HG03108 (cell line): ENCODE data around the gene CRYBA1.
"Not testable (repeated sequence)": the region's sequence is repeated elsewhere in the genome, so short reads cannot be mapped to it uniquely, and the experiment has no call there.

ENCODE experiments used
- ATAC-seq: cut with Tn5 transposase; IDR thresholded peaks from one replicate; pipeline ENCODE4 v1.9.1; 2021; ENCODE audit warnings: moderate library complexity; ENCODE audit not compliant: unreplicated experiment

The CRYBA1 gene

DNA sequence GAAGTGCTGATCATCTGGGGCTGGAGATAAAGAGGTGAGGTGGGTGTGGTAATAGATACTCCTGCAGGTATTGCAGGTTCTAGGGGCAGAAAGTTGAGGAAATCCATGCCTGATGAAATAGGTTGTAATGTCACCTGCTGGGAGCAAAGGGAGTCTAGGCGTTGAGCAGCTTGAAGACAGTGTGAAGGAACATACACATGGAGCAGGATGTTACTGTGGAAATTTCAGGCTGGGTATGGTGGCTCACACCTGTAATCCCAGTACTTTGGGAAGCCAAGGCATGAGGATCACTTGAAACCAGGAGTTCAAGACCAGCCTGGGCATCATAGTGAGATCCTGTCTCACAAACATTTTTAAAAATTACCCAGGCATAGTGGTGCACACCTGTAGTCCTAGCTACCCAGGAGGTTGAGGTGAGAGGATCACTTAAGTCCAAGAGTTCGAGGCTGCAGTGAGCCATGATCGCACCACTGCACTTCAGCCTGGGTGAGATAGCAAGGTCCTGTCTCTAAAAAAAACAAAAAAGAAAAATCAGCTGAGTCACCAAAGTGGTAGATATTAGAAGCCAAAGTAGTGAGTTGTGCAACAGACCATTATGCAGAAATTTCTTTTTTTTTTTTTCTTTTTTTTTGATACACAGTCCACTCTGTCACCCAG is 9.1 kb upstream of the CRYBA1 start:
- no peak for ATAC-seq

DNA sequence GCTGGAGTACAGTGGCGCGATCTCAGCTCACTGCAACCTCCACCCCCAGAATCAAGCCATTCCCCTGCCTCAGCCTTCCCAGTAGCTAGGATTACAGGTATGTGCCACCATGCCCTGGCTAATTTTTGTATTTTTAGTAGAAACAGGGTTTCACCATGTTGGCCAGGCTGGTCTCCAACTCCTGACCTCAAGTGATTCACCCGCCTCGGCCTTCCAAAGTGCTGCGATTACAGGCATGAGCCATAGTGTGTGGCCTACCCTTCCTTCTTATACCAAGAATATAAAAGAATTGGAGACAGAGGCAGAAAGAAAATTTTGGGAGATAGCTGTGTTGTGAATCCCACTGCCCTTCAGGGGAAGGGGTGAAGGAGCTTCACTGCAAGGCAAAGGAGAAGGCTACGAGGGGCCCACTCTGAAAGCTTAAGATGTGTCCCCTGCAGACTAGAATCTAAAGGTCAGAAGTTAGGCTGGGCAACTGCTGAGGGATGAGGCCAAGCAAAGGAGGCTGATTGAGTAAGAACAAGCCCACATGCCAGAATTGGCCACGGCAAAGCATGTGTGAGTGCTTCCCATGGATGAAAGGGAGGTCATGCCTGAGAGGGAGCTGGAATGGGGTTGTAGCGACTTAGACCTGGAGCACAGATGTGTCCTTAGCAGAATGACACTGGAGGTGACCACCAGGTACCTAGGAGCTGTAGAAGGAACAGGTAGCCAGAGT is 8.4 kb upstream of the CRYBA1 start:
- no peak for ATAC-seq

DNA sequence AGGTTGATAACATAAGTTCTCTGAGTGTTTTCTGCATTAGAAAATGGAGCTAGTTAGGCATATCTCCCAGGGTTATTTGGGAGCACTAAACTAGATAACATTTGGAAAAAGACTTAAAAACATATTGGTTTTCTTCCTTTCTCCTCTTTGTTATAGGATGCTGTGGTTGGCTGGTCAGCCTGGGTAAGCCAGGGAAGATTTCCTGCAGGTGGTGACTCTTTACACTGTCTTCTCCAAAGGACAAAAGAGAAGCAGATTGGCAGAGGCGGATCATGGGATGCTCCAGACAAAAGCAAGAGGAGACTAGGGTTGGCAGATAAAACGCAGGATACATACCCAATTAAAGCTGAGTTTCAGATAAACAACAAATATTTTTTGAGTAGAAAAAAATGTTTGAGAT is 6.2 kb upstream of the CRYBA1 start:
- ATAC-seq, result no peak

GRCh38 chr17:29240968-29241963 is 5.4 kb upstream of the CRYBA1 start:
- ATAC-seq, result no peak

- no peak for ATAC-seq
These were observed 4.6 kb upstream of the CRYBA1 start for GRCh38 chr17:29242051-29242450.

DNA sequence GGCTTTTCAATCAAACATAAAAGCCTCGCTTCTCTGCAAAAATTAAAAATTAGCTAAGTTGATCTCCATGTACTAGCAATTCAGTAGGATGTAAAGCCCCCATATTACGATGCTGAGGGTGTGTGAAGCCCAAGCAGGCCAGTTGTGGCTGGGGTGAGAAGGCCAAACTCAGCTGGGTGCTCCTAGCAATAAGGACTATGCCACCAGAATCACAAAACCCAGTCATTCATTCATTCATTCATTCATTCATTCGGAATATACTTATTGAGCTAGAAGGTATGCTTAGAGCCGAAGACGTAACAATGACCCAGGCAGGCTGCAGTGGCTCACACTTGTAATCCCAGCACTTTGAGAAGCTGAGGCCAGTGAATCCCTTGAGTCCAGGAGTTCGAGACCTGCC is 3.9 kb upstream of the CRYBA1 start:
- no peak for ATAC-seq

DNA sequence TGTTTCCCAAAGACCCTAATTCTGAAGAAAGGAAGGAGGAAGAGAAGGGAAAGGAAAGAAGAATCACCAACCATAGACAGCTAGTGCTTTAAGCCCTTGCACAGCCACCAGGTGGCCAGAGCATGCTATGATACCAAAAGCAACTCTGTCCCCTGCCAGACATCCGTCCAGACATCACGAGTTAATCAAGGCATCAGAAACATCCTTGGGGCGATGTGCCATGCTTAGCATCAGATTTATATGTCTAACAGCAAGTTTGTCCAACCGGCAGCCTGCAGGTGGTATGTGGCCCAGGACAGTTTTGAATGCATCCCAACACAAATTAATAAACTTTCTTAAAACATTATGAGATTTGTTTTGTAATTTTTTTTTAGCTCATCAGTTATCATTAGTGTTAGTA is 2.9 kb upstream of the CRYBA1 start:
- no peak for ATAC-seq

DNA sequence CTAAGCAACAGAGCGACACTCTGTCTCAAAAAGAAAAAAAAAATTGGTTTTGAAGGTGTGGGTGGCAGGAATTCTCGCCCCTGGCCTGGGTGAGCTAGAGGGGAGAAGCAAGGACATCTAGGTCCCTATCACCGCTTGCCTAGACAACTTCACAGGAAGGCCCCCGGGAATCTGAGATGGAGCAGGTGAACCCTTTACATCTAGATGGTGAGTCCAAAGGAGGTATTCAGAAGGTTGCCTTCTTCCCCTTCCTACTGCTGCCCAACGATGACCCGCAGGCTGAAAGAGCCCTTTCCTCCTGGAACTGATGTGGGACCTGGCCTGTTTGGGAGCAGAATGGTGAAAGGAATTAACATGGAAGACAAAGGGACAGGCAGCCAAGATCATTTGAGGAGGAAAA is 1.3 kb upstream of the CRYBA1 start:
- no peak for ATAC-seq

DNA sequence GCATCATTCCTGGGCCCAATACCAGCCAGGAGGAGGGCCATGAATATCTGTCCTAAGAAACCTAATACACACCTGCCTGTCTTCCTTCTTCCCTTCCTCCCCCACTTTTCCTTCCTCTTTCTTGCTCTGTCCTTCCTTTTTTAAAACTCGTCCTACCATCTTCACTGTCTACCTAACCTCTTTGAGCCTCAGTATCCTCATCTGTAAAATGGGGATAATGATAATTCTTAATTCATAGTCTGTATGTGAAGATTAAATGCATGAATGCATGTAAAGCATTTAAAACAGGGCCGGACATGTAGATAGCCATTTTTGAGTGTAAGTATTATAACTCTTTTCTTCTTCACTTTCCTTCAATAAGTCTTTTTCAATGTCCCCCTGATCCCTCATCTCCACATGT is 560 bp downstream of the CRYBA1 start:
- ATAC-seq, result no peak

- ATAC-seq, result no peak
These were observed 2.2 kb downstream of the CRYBA1 start for GRCh38 chr17:29248845-29249244.

DNA sequence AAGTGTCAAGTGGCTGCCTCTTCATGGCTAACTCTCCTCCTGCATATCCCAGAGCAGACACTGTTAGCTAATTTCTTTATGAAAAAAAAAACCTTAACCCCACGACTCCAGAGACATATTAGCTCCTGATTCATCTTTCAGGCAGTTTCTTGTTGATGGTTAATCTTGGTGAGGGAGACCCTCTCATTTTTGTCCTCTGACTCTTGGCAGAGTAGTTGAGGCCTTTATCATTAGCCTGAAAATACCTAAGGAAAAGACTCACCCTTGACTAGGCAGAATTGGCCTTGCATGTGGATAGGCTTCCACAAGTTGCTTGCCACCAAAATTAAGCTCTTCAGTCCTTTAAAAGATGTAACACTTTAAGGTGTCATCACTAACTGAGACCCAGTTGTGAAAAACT is 4.0 kb downstream of the CRYBA1 start:
- ATAC-seq, result no peak

DNA sequence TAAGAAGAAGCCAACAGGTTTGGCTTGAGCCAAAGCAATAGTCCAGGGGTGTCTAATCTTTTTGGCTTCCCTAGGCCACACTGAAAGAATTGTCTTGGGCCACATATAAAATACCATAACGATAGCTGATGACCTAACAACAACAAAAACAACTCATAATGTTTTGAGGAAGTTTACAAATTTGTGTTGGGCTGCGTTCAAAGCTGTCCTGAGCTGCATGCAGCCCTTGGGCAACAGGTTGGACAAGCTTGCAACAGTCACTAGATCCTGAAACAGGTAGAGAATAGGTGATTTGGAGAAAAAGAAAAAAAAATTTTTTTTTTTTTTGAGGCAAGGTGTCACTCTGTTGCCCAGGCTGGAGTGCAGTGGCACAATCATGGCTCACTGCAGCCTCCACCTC is 4.5 kb downstream of the CRYBA1 start:
- no peak for ATAC-seq

- ATAC-seq, result no peak
These were observed 5.6 kb downstream of the CRYBA1 start for GRCh38 chr17:29252101-29252791.

DNA sequence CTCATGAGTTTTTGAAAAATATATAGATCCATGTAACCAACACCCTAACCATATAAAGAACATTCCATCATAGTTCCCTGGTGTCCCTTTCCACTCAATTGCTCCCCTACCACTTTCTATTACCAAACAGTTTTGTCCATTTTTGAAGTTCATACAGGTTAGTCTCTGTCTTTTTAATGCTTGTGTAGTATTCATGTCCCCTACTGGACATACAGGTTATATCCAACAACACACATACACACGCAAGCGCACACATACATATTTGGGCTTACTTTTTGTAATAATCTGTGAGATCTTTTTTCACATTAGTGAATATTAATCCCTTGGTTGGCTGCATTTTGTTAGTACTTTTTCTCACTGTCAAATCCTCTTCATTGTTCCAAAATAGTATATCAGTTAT is 6.4 kb downstream of the CRYBA1 start:
- ATAC-seq, result no peak

DNA sequence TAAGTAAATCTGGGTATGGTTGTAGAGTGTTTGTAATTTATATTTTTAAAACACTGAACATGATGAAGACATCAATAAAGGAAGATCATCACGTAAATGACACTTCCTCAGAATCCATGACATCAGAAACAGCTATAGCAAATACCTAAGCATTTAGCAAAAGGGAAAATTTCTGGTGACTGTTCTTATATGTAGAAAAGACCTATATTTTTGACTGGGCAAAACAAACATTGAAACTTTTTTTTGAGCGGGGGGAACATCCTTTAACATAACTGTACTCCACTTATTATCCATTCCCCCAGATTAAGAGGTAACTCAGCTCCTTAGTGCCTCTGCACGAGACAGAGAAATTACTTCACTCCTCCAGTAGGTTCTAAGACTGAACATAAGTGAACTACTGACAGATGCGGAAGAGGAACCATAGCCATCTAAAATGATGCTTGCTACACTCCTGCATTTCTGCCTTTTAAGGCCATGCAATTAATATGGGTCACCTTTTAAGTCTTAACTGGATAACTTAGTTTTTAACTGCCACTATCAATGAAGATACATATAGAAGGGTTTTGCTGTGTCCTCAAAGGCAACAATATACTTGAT is 9.4 kb downstream of the CRYBA1 start:
- no peak for ATAC-seq

DNA sequence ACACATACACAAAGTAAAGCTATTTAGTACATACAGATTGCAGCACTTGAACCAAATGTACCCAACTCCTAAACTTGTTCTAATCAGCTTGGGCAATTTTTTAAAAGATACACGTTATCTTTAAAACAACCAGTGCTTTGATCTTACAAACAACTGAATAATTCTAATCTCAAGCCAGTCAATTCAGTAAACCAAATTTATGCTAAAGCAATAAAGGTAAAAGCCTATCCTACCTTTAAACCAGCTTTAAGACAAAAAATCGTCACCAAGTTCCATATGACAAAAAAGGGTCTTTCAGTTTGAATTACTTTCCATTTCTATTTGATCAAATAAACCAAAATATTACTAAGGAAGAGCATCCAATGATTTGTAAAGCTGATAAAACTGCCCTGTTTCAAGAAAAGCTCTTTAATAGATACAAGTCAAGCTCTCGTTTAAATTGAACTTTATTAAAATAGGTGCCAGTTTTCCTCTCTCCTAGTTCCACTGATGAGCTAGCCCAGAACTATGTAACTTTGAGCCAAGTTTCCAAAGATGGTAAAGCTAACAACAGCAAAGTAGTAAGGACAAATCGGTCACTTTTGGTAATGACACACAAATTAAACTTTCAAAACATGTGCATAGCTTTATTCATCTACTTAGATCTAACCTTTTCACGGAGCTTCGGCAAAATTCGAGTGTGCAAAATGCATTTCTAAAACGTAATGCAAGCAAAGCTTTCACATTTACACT is 10.2 kb downstream of the CRYBA1 start:
- no peak for ATAC-seq

- ATAC-seq, result no peak
These were observed 11.1 kb downstream of the CRYBA1 start for GRCh38 chr17:29257756-29258155.

GRCh38 chr17:29263916-29264315 is 17.3 kb downstream of the CRYBA1 start:
- ATAC-seq, result no peak

DNA sequence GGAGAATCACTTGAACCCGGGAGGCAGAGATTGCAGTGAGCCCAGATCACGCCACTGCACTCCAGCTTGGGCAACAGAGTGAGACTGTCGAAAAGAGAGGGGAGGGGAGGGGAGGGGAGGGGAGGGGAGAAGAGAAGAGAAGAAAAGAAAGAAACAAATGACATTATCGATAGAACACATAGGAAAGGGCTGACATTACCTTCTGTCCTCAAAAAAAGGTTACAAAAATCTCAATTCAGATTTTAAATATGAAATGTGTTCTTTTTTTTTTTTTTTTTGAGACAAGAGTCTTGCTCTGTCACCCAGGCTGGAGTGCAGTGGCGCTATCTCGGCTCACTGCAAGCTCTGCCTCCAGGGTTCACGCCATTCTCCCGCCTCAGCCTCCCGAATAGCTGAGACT is 25.3 kb downstream of the CRYBA1 start:
- not testable (repeated sequence) for ATAC-seq

GRCh38 chr17:29273924-29274323 is 27.3 kb downstream of the CRYBA1 start:
- no peak for ATAC-seq
